HG03066 (cell line): ENCODE measurements around the gene RUVBL2.
A peak's percentile ranks its signal among the peaks of the same experiment; 100 is the strongest.

Experiments
- ATAC-seq: cut with Tn5 transposase; IDR thresholded peaks from one replicate; pipeline ENCODE4 v1.9.1; 2021; ENCODE audit warnings: low read depth; ENCODE audit not compliant: unreplicated experiment

Gene RUVBL2

DNA sequence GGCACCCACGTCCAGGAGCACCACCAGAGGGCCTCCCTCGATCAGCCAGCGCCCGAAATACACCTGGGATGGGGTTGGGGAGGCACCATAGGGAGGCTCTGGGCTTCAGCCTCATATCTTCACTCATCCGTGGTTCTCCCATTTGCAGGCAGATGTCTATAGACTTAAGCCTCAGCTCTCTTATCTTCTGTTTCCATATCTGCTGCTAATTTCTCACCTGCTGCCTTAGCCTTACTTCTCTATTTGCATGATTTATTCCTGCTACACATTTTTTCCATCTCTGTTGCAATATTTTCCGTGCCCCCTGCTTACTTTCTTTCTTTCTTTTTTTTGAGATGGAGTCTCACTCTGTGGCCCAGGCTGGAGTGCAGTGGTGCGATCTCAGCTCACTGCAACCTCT is 6.4 kb upstream of the RUVBL2 start:
- ATAC-seq, result no peak

DNA sequence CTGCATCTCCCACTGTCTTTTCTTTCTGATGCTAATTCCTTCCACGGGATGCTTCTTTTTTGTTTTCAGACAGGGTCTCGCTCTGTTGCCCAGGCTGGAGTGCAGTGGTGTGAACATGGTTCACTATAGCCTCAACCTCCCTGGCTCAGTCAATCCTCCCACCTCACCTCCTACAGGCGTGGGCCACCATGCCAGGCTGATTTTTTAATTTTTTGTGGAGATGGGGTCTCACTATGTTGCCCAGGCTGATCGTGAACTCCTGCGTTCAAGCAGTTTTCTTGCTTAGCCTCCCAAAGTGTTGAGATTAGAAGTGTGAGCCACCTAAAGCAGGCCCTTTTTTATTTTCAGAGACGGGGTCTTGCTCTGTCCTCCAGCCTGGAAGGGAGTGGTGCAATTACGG is 5.4 kb upstream of the RUVBL2 start:
- ATAC-seq, result no peak

DNA sequence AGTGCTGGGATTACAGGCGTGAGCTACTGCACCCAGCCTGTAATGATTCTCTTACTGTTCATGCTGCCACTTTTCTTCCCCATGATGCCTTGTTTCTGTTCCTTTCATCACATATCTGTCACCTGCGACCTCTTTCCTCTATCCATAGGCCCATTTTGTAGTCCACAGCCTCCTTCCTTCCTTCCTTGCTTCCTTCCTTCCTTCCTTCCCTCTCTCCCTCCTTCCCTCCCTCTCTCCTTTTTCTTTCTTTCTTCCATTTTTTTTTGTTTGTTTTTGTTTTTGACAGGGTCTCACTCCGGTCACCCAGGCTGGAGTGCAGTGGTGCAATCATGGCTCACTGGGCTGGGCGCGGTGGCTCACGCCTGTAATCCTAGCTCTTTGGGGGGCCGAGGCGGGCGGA is 4.8 kb upstream of the RUVBL2 start:
- ATAC-seq, result no peak

DNA sequence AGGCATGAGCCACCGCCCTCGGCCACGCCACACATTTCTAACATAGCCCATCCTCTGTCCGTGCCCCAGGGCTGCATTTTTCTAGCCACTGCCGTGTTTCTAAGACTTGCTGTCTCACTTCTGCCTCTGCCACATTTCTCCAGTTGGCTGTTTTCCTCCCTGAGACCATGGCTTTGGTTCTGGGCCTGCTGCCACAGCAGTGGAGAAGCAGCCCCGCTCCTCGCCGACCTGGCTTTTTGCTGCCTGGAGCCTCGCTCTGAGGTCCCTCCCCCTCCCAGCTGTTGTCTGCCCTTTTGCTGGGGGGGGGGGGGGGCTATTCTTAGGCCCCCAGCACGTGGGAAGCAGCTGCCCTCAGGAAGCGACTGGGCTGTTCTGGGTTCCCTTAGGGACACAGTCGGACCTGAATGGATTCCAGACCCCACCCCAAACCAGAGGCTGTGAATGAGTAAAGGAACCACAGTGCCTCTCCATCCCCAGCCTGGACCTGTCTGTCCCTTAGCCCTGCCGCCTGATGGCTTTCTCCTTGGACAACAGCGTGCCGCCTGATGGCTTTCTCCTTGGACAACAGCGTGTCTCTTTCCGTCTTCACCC is 3.9 kb upstream of the RUVBL2 start:
- no peak for ATAC-seq

DNA sequence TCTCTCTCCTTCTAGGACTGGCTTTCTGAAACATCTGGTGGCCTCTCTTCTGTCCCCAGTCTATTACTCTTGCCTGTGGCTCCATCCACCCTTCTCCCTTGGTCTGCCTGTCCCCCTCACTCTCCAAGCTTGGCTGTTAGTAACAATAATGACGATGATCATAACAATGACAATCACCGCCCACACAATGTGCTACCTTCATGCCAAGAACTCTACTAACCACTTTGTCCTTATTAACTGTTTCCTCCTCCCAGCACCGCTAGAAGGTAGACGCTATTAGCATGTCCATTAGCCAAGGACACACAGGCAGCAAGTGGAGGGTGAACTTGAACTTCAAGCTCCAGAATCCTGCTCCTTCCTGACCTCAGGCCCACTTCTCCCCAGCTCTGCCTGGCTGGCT is 3.3 kb upstream of the RUVBL2 start:
- no peak for ATAC-seq

DNA sequence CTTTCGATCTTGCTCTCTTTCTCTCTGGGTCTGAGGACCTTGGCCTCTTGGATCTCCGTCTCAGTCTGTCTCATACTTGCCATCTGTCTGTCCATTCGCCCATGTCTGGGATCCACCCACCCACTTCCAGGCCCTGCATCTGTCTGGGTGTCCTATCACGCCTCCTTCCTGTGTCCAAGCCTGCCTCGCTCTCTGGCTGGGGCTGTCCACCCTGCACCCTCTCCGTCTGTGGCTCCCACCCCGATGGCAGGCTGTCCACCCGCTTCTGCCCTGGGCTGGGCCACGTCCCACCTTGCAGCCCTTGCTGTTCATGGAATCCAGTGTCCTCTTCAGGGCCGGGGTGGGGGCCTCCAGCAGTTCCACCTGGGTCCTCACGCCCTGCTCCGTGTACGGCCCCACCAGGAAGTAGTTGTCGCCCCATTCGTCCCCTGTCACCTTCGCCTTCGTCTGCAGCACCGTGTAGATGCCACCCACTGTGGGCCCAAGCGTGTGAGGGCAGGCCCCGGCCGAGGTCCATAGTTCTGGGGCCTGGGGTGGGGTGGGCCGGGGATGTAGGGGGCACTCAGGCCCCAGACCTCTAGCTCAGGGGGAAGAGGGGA is 2.6 kb upstream of the RUVBL2 start:
- no peak for ATAC-seq

DNA sequence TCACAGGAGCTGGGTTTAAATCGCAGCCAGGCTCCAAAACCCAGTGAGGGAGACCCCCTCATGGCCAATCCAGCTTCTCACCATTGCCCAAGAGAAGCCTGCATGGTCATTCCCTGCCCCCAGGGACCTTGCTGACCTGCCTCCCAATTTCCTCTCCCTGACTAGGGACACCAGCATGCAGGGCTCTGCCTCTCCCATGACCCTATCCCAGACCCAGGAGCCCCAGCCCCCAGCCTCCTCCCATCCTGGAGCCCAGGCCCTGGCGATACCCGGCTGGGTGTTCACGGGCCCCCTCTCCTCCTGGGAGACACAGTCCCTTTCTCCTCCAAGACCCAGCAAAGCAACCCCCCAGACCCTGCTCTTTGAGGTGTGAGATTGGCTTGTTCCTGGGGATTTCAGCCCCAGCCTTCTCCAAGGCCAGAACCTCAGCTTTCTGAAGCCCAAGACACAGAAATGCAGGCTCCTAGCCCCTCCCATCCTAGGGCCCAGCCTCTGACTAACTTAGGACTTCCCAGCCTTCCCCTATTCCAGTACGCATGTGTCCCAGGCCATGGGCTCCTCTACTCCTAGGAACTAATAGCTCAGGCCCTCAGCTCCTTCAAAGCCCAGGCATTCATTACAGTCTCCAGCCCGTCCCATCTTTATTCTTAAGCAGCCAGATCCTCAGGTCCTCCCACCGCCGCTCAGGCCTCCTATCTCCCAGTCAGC is 1.7 kb upstream of the RUVBL2 start:
- ATAC-seq, result no peak

DNA sequence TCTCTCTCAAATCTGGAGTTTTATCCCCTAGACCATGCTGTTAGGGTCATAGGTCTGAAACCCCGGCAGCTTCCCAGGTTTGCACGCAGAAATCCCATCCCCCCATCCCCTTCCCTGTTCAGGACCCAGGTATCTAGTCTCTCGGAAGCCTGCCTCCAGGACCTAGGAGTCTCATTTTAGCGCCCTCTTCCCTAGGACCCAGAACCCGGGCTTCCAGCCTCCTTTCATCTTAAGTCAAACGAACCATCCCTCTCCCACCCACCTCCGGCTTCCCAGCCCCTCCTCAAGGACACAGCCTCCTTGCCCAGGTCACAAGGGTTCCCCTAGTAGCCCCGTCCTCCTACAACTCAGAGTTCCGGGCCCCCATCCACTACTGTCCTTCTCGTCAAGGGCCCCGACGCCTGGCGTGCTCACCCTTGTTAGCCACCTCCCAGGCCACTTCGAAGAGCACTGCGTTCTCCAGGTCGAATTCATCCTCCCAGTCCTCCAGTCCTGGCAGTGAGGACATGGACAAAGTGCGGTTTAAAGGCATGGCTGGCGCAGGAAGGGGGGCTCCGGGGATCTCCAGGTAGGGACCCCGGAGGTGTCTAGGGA is 1.0 kb upstream of the RUVBL2 start:
- ATAC-seq, result peak; percentile 7

DNA sequence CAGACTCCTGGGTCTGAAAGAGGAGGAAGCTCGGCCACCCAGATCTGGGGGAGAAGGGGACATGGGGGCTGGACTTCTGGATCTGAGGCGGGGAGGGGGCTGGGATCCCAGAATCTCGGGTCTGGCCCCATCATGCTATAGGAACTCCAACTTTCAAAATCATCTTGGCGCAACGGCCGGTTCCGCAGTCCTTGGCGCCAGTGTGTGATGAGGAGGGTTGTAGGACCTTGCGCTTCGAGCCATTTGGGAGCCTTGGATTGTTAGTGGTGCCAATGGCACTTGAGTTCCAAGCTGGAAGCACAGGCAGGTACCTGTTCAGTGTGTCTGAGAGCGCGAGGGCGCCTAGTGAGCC is 324 bp downstream of the RUVBL2 start:
- no peak for ATAC-seq

DNA sequence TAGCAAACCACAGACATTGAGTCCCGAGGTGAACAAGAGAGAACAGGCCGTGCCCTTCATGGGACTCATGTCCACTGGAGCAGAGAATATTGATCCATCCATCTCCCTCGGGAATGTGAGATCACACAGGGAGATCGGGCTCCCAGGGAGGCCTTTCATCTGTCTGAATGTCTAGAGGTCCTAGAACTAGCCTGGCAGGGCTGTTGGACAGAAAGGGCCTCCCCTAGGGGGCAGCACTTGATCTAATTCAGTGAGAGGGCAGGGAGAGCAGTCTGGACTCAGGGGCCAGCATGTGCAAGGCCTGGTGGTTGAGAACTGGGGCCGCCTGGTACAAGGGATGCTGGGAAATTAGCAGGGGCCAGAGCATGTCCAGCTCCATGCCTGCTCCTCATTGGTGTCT is 4.3 kb downstream of the RUVBL2 start:
- ATAC-seq, result no peak

DNA sequence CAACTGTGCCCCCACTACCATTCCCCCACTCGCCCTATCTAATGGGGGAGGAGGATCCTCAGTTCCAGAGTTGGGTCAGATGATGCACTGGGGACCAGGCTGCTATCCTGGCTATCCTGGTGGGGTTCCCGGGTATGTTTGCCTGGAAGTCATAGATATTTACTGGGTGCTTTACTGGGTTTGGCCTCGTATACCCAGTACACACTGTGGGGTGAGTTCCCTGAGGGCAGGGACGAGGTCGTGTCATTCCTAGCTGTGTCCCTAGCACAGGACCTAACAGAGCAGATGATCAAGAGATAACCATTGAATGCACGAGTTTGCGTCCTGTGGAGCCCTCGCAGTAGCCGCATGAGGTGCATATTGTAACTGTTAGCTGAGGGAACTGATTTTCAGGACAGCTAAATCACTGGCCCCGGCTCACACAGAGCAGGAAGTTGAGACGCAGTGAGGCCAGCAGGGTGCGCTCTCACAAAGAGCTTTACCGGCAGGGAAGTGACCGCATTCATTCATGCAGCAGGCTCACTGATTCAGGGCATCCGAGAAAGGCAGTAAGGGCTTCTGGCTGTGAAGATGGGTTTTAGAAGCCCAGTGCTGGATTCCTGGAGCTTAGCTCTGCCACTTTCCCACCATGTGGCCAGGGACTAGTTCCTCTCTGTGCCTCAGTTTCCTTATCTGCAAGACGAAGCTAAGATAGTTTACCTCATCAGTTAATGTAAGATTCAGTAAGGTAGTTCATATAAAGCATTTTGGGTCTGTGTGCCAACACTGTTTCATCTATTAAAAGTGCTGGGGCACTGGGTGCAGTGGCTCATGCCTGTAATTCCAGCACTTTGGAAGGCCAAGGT is 6.0 kb downstream of the RUVBL2 start:
- no peak for ATAC-seq

DNA sequence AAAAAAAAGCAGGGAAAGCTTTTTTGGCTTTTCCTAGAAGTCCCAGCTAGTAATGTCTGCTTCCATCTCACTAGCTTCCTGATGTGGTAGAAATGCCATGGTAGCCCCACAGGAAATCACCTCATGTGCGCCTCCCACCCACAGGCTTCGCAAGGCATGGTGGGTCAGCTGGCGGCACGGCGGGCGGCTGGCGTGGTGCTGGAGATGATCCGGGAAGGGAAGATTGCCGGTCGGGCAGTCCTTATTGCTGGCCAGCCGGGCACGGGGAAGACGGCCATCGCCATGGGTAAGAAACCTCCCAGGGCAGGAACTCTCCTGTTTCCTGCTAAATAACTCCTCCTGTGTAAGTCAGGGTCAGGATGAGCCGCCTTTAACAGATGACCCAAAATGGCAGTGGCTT is 10.4 kb downstream of the RUVBL2 start:
- no peak for ATAC-seq

DNA sequence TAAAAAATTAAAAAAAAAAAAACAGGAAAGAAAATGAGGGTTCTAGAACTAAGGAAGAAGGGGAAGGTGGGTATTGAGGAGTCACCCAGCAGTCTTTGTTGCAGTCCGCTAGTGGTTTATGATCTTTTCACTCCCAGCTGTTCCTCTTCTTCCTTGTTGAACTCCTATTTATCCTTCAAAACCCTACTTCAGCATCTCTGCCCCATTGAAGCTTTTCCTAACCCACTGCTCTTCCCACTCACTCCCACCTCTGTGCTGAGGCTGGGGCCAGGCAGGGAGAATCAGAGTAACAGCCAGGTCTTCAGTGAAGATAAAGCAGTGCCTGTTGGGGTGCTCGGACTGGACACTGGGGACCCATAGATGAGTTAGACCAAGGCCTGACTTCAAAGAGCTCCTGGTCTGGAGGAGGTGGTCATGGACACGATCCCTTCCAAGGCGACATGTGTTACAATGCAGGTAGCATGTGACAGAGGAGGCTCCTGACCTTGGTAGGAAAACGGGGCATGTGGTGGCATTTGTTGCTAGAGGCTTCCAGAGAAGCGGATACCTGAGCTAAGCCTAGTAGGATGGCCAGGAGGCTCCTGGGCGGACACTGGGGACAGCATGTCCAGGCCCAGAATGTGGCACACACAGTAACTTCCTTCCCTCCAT is 11.4 kb downstream of the RUVBL2 start:
- no peak for ATAC-seq

DNA sequence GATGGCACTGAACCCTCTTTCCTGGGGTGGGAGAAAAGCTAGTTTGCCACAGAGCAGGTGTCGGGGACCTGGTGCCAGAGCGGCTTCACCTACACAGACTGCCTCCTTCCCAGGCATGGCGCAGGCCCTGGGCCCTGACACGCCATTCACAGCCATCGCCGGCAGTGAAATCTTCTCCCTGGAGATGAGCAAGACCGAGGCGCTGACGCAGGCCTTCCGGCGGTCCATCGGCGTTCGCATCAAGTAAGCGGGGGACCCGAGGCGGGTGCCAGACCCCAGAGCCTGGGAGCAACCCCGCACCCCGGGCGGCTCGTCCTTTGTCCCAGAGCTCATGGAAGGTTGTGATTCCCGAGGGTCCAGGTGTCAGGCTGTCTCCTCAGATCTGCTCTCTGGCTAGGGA is 13.2 kb downstream of the RUVBL2 start:
- no peak for ATAC-seq

DNA sequence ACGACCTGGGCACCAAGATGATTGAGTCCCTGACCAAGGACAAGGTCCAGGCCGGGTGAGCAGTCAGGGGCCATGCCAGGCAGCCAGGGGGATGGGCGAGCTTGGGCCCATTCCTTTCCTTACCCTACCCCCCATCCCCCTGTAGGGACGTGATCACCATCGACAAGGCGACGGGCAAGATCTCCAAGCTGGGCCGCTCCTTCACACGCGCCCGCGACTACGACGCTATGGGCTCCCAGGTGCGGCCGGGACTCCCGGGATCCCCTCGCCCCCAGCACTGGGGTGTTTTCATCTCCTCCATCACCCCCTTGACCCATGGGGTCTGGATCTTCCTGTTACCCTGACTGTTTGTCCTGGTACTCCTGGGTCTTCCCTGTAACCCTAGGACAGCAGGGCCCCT is 16.1 kb downstream of the RUVBL2 start:
- no peak for ATAC-seq

DNA sequence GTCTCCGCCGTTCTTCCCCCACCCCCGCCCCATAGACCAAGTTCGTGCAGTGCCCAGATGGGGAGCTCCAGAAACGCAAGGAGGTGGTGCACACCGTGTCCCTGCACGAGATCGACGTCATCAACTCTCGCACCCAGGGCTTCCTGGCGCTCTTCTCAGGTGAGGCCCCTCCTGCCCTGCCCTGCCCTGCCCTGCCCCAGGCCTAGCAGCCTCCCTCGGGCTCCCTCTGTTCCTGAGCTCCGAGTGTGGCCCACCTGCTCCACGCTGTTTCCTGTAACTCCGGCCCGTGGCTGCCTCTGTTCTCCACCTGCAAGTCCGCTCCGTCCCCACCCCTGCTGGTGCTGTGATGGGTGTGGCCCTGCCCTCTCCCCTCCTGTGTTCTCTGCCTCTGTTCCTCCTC is 16.8 kb downstream of the RUVBL2 start:
- ATAC-seq, result no peak

DNA sequence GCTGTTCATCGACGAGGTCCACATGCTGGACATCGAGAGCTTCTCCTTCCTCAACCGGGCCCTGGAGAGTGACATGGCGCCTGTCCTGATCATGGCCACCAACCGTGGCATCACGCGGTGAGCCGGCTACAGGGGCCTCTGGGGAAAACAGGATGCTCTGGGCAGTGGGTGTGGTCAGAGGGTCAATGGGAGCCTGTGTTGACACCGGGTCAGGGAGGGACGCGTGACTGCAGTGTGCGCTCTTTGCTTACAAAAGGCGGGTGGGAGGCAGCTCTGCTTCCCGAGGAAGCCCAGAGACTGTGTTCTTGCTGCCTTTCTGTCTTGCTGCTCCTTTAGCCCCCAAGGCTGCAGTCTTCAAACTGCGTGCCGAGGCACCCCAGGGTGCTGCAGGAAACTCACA is 17.5 kb downstream of the RUVBL2 start:
- no peak for ATAC-seq

DNA sequence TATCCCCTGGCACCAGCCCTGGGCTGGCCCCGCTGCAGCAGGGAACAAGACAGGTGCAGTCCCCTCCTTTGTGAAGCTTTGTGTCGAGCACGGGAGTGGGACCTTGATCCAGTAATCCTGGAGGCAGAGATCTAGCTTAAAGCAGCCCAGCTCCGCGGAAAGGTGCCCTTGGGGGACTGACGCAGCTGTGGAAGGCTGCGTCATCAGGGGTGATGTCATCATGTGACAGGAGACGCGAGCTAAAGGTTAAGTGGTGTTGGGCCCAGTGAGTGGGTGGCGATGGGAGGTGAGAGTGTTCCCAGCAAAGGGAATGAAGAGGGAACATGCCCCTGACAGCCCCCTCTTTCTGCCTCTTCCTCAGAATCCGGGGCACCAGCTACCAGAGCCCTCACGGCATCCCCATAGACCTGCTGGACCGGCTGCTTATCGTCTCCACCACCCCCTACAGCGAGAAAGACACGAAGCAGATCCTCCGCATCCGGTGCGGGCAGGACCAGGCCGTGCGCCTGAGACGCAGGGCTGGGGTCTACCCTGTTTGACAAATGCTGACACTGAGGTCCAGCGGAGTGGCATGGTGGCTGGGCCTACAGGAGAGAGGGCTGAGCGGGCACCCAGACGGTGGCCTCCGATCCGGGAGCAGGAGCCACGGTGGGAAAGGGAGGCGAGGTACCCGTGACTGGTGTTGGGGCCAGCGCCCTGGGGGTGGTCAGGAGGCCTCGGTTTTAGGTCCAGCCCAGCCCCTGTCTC is 20.6 kb downstream of the RUVBL2 start:
- no peak for ATAC-seq

DNA sequence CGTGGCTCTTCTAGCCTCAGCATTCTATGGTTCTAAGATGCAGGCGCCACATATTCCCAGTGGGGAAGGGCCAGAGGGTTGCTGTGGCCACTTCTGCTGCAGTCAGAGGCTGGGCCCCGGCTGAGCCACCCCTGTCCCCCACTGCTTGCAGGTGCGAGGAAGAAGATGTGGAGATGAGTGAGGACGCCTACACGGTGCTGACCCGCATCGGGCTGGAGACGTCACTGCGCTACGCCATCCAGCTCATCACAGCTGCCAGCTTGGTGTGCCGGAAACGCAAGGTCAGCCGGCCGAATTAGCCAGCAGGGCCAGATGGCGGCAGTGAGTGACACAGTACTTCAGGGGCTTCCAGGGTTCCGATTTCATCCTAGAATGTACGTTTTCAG is 21.2 kb downstream of the RUVBL2 start:
- no peak for ATAC-seq
